Brain microvascular endothelial cell (primary cell): Measurements from ENCODE around the gene CA9.

Experiments
- DNase-seq: peaks from one replicate; pipeline ENCODE4 v3.0.0-alpha.2; 2020
- H3K27ac ChIP-seq: fragments of 250-450 bp; sonication (Bioruptor Pico); 2 replicates; pipeline ENCODE4 v1.5.1; 2020; ENCODE audit warnings: mild to moderate bottlenecking, moderate library complexity
- H3K27me3 ChIP-seq: fragments of 250-450 bp; sonication (Bioruptor Pico); replicated peaks from 2 replicates; pipeline ENCODE4 v1.5.1; 2020; ENCODE audit warnings: mild to moderate bottlenecking
- H3K36me3 ChIP-seq: fragments of 250-450 bp; sonication (Bioruptor Pico); replicated peaks from 2 replicates; pipeline ENCODE4 v1.5.1; 2020; ENCODE audit warnings: mild to moderate bottlenecking
- H3K4me3 ChIP-seq: 2 replicates; pipeline ENCODE4 v1.5.1; 2011; ENCODE audit warnings: low read depth, mild to moderate bottlenecking, control low read depth, low read length, moderate library complexity
- CTCF ChIP-seq: IDR thresholded peaks from 2 replicates; pipeline ENCODE4 v1.5.1; 2011; ENCODE audit warnings: low read depth, mild to moderate bottlenecking, moderate library complexity, low read length, control low read depth, inconsistent platforms; ENCODE audit errors: missing control alignments
- in situ Hi-C: cut with HindIII; loops from 2 replicates; pipeline ENCODE4 v1.10.0; 2017; ENCODE audit warnings: low sequenced_read_pairs, low pct_ligation_motif_present

CA9 gene

DNA sequence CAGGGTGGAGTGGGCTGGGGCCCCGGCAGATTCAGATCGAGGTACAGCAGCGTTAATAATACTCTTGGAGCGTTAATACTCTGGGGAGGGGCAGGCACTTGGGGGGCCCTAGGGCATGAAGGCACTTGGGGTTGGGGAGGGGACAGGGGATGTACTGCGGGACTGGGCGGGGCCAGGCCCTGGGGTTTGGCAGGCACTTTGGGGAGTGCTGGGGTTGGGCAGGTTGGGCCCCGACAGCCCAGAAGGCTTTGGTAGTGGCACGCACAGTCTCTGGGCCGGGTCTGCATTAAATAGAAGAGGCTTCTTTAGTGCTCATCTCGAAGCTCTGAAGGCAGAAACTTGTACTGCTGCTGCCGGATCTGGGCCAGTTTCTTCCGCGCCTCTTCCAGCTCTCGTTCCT, 23.8 kb downstream of the CA9 start:
- peaks cover 73% of the 10 kb centered on the region for H3K36me3 ChIP-seq
- no peak for TF ChIP-seq CTCF
- H3K27ac ChIP-seq = no peak overlapping the region
- in situ Hi-C loops = no loop called here
- H3K27me3 ChIP-seq = no peaks in the 10 kb centered on the region
- no peak for DNase-seq
- H3K4me3 ChIP-seq = no peak overlapping the region

DNA sequence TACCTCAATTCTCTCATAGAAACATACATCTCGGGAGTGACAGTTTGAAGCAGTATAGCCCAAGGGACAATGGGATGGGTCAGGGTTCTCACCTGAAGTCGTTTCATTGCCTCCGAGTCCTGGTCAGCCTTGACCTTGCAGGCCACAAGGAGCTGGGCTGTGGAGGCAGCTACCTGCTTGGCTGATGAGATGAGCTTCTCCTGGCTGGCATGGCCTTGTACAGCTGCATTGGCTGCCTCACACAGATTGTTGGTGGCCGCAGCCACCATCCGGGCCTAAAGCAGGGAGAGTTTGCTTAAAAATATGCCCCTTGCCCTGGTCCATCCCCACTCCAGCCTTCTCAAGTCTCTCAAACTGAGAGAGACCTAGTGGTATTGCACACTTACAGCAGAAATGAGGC, 24.5 kb downstream of the CA9 start:
- Histone ChIP-seq H3K27ac (no peak overlapping the region), H3K36me3 (peaks cover 80% of the 10 kb centered on the region), H3K27me3 (no peaks in the 10 kb centered on the region), H3K4me3 (no peak overlapping the region)
- in situ Hi-C loops = no loop called here
- no peak for TF ChIP-seq CTCF
- no peak for DNase-seq

- no peak overlapping the region for H3K27ac ChIP-seq
- peaks cover 98% of the 10 kb centered on the region for H3K36me3 ChIP-seq
- in situ Hi-C loops = no loop called here
- no peak for DNase-seq
- H3K4me3 ChIP-seq = no peak overlapping the region
- no peaks in the 10 kb centered on the region for H3K27me3 ChIP-seq
- TF ChIP-seq CTCF = no peak
These were observed 26.3 kb downstream of the CA9 start for GRCh38 chr9:35700031-35700430.

DNA sequence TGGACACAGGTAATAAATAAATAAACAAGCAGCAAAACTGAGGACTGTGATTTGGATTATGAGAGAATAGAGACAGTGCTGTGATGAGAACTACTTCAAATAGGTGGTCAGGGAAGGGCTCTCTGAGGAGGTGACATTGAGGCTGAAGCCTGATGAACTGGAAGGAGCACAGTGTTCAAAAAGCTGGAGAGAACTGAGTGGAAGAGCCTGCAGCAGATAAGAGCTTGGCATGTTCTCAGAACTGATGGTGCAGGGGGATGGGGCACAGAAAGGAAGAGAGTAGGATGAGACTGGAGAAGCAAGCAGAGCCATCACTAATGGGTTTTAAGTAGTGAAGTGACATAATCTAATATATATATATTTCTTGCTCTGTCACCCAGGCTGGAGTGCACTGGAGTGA, 27.2 kb downstream of the CA9 start:
- in situ Hi-C loops = no loop called here
- TF ChIP-seq CTCF = no peak

GRCh38 chr9:35702696-35703095, 29.0 kb downstream of the CA9 start:
- DNase-seq = no peak
- no peak for TF ChIP-seq CTCF
- H3K27ac ChIP-seq = no peak overlapping the region
- no peak overlapping the region for H3K4me3 ChIP-seq
- H3K36me3 ChIP-seq = peaks cover 100% of the 10 kb centered on the region
- in situ Hi-C loops = no loop called here
- H3K27me3 ChIP-seq = no peaks in the 10 kb centered on the region

More for the DNA sequence above, 27.2 kb downstream of the CA9 start:
- H3K27me3 ChIP-seq = no peaks in the 10 kb centered on the region
- DNase-seq = no peak
- no peak overlapping the region for H3K27ac ChIP-seq
- H3K4me3 ChIP-seq = no peak overlapping the region
- peaks cover 100% of the 10 kb centered on the region for H3K36me3 ChIP-seq

DNA sequence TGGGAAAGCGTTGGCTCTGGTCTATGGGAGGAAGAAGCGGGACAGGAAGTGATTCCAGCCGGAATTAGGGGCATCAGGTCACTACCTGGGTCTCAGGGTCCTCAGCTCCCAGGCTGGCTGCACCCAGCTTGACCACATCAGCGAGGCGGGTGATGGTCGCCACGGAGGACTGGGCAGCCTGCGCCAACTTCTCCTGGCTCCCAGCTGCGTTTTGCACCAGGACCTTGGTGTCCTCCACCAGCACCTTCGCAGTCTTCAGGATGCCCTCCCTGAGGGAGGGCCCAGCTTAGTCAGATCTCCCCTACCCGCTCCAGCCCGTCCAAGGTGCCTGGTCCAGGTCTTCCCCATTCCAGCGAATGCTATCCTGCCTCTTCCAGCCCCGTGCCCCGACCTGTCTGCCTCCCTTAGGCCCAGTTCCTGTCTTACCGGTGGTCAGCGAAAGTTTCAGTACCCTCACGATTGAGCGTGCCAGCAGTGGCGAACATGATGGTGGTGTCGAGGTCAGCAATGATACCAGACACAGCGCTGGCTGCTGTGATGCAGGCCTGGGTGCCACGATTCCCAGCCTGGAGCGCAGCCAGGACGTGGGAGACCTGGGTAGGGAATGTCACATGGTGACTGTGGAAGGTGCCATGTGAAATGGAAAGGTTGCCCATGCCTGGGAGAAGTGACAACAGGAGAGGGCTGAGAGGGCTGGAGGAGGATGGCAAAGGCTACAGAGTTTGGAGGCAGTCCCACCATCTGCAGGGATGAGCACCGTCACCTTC, 30.4 kb downstream of the CA9 start:
- DNase-seq = no peak
- no peaks in the 10 kb centered on the region for H3K27me3 ChIP-seq
- in situ Hi-C loops = no loop called here
- H3K27ac ChIP-seq = no peak overlapping the region
- no peak overlapping the region for H3K4me3 ChIP-seq
- H3K36me3 ChIP-seq = peaks cover 100% of the 10 kb centered on the region
- TF ChIP-seq CTCF = no peak
